Mononuclear cell (primary cell): ENCODE results near the gene ODAD3. TPM values are rescaled to one million over a fixed set of nuclear protein-coding genes. Genes with fewer than 3 reads are reported as not detected.
A peak's percentile ranks its signal among the peaks of the same experiment; 100 is the strongest.
"Not testable (repeated sequence)": the region's sequence is repeated elsewhere in the genome, so short reads cannot be mapped to it uniquely, and the experiment has no call there.

ENCODE experiments used
- H3K27me3 ChIP-seq: 2 replicates; pipeline ENCODE4 v1.6.0; 2011; ENCODE audit warnings: low read length, control low read depth; ENCODE audit not compliant: insufficient read depth
- H3K4me1 ChIP-seq: 2 replicates; pipeline ENCODE4 v1.5.1; 2011; ENCODE audit warnings: mild to moderate bottlenecking, low read length, control low read depth; ENCODE audit not compliant: insufficient read depth
- H3K4me3 ChIP-seq: 2 replicates; pipeline ENCODE4 v1.5.1; 2011; ENCODE audit warnings: mild to moderate bottlenecking, low read length, moderate library complexity
- H3K9me3 ChIP-seq: 2 replicates; pipeline ENCODE4 v1.5.1; 2011; ENCODE audit warnings: low read depth, mild to moderate bottlenecking, control low read depth, low read length
- total RNA-seq: library from RNA; depleted of rRNA; stranded (reverse); fragments of >200 nt; gene quantifications from one replicate; pipeline ENCODE4 v1.2.3, GENCODE V29; 2012

The ODAD3 gene
- total RNA-seq, 1 donor: not detected

DNA sequence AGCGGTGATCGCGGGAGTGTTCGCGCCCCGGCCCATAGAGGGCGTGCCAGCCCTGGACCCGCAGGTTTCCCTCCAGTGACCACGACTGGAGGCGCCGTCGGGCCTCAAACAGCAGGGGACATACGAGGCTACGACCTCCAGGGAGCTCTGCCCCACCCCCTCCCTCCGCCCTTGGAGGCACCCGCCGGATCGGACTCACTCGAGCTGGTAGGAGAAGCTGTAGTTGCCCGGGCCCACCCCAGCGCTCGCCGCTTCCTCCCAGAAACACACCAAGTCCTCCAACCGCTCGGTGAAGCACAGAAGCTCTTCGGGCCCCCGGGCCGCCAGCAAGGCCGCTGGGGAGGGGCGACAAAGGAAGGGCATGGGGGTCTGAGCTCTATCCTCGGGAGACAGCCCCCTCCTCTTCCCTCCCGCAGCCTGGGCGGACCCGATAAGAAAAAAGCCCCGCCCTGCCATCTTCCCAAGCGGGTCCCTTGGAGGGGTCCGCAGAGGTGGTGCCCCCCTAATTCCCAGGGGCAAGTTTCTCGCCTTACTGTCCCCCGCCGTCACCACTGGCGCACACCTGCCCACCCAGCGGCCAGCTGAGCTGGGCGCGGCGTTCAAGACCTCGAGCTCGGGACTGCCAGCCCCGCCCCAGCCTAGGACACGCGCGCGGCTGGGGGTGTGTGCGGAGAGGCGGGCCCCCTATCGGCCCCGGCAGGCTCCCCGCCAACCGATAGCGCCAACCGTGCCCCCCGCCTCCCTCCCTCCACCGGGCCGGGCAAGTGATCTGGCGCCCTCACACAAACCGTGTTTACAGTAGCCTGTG is 51.8 kb downstream of the ODAD3 start:
- H3K4me1 ChIP-seq: peaks cover 67% of the 10 kb centered on the region
- no peaks in the 10 kb centered on the region for H3K9me3 ChIP-seq
- peak overlapping the region; percentile 32 for H3K4me3 ChIP-seq
- peaks cover 3% of the 10 kb centered on the region for H3K27me3 ChIP-seq

DNA sequence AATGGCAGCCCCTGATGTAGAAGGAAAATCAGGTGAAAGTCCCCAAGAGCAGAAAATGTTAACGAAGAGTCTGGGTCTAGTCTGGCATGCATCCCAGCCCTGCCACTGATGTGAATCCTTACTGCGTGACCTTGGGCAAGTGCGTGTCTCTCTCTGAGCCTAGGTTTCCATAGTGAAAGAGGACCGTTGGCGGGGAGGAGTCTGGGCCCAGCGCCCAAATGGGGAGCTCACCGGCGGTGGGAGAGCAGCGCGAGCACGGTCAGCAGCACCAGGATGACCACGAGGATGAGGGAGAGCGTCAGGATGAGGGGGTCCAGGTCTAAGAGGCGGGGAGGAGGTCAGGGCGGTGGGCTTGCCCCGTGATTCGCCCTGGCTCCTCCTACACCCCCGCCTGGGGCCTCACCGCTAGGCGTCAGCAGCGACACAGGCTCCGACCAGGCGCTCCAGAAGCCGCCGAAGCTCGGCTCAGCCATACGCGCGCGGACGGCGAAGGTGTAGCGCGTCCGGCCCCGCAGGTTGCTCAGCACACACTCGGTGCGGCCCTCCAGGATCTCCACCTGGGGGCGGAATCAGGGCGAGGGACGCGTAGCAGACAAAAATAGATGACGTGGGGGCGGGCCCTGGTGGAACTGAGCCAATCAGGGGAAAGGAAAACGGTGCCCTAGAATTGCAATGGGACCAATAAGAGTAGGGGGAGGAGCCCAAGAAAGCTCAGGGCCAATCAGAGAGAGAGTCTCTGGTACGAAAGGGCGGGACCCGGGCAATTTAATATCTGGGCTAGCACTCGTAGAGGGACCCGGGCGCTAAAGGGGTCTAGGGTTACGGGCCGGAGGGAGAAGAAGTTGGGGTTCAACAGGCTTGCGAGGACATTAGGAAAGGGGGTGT is 54.0 kb downstream of the ODAD3 start:
- Histone ChIP-seq H3K9me3 (no peaks in the 10 kb centered on the region), H3K4me3 (peak overlapping the region; percentile 54), H3K4me1 (peaks cover 75% of the 10 kb centered on the region), H3K27me3 (peaks cover 3% of the 10 kb centered on the region)

DNA sequence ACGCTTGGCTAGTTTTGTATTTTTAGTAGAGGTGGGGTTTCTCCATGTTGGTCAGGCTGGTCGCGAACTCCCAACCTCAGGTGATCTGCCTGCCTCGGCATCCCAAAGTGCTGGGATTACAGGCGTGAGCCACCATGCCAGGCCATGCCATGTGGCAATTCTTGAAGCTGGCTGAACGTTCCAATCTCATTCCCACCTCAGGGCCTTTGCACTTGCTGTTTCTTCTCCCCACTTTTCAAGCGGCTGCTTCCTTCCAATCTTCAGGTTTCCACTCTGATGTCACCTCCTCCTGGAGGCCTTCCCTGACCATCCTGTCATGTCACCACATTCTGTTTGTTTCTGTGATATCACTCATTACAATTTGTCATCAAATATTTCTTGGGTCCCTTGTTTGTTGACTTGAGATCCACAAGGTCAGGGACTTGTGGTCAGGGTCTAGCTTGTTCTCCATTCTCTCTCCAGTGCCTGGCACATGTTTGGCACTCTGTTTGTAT is 55.0 kb downstream of the ODAD3 start:
- Histone ChIP-seq H3K9me3 (no peaks in the 10 kb centered on the region), H3K4me3 (no peak overlapping the region), H3K27me3 (peaks cover 3% of the 10 kb centered on the region), H3K4me1 (peaks cover 83% of the 10 kb centered on the region)

DNA sequence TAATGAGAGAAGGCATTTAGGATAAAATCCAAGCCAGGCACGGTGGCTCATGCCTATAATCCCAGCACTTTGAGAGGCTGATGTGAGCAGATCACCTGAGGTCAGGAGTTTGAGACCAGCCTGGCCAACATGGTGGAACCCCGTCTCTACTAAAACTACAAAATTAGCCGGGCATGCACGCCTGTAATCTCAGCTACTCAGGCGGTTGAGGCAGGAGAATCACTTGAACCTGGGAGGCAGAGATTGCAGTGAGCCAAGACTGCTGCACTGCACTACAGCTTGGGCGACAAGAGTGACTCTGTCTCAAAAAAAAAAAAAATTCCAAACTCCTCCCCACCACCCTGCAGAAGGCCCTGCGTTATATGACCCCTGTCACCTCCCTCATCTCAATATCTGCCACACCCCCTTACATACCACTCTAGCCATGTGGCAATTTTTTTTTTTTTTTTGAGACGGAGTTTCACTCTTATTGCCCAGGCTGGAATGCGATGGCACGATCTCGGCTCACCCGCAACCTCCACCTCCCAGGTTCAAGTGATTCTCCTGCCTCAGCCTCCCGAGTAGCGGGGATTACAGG is 55.6 kb downstream of the ODAD3 start:
- peaks cover 81% of the 10 kb centered on the region for H3K4me1 ChIP-seq
- H3K9me3 ChIP-seq, H3K4me3 ChIP-seq, H3K27me3 ChIP-seq: not testable (repeated sequence)

DNA sequence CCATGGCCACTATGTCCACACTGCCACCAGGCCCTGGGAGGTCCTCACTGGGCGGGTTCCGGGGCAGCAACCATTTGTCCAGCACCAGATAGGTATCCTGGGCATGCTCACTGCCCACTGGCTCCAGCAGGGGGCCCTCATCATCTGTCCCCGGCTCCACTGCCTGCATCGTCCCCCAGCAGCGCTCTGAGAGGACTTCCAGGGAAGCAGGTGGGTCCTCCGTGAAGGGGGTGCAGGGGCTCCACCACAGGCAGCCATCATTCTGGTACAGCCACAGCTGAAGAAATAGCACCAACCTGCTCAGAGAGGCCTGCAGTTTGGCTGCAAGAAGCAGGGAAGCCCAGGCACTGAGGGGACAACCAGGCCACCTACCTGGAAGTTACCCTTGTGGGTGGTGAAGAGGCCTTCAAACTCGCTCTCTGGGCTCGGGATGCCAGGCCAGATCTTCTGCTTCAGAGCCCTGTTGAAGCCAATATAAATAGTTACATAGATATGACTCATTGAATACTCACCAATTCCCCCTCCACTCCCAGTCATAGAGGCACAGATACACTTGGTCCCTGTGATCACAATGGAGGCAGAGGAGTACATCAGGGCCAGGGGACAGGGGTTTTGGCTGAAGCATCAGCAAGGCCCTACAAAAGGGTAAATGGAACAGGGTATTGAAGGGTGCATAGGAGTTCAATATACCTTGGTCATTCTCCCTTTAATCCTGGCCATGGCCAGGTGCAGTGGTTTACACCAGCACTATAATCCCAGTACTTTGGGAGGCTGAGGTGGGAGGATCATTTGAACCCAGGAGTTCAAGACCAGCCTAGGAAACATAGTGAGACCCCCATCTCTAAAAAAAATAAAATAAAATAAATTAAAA is 56.4 kb downstream of the ODAD3 start:
- Histone ChIP-seq H3K27me3 (peaks cover 3% of the 10 kb centered on the region), H3K4me1 (peaks cover 81% of the 10 kb centered on the region), H3K4me3 (no peak overlapping the region), H3K9me3 (no peaks in the 10 kb centered on the region)

DNA sequence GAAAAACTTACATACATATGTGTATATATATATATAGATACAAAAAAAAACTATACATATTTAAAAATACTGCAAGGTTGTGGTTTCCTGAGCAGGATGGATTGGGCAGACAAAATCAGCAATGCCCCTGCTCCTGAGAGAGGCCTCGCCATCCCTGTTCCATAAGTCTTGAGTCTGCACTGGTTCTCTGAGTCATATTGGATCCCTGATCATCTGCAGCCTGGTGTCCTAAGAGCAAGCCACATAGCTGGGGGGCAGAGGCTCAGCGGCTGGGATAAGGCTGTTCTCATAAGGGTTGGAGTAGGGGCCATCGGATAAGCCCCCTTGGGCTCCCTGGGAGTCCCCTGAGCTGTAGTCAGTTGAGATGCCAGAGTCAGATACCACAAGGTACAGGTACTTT is 57.2 kb downstream of the ODAD3 start:
- H3K27me3 ChIP-seq: no peaks in the 10 kb centered on the region
- H3K4me1 ChIP-seq: peaks cover 78% of the 10 kb centered on the region
- H3K9me3 ChIP-seq: no peaks in the 10 kb centered on the region
- H3K4me3 ChIP-seq: no peak overlapping the region

DNA sequence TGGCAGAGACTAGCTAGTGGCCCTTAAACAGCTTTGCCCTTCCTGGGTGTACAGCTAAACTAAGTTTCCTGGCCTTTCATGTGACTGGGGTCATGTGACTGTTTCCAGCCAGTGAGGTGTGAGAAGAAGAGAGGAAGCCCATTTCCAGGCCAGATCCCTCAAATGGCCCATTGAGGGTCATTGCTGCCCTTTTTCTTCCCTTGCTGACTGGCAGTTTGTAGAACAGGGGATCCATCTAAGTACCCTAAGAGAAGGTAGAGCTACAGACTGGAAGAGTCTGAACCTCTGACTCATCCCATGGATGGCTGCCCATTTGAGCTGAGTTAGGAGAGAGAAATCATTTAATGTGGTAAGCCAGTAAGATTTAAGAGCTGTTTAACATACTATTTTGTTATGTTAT is 57.7 kb downstream of the ODAD3 start:
- no peak overlapping the region for H3K4me3 ChIP-seq
- H3K27me3 ChIP-seq: no peaks in the 10 kb centered on the region
- H3K9me3 ChIP-seq: no peaks in the 10 kb centered on the region
- peaks cover 73% of the 10 kb centered on the region for H3K4me1 ChIP-seq

DNA sequence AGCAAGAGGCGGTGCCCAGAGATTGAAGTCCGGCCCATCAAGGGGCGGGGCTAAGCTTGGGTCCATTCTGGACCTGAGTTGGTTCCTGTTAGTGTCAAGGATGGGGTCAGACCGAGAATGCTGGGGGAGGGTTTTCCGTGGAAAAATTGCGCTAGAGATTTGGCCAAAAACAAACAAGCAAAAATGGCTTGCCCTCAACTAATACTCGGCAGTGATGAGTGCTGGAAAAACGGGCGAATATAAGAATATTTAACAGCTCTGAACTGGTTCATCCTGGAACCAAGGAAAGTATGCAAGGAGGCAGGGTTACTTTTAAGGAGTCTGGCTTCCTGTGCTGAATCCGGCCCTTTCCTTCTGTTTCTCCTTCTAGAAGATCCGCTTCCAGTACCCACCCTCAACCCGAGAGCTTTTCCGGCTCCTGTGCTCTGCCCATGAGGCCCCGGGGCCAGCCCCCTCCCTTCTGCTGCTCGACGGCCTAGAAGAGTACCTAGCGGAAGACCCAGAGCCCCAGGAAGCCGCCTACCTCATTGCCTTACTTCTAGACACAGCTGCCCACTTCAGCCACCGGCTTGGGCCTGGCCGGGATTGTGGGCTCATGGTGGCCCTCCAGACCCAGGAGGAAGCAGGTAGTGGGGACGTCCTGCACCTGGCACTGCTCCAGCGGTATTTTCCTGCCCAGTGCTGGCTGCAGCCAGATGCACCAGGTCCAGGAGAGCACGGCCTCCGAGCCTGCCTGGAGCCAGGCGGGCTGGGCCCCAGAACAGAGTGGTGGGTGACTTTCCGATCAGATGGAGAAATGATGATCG is 59.6 kb downstream of the ODAD3 start:
- no peaks in the 10 kb centered on the region for H3K27me3 ChIP-seq
- peaks cover 56% of the 10 kb centered on the region for H3K4me1 ChIP-seq
- H3K4me3 ChIP-seq: peak overlapping the region; percentile 60
- no peaks in the 10 kb centered on the region for H3K9me3 ChIP-seq

DNA sequence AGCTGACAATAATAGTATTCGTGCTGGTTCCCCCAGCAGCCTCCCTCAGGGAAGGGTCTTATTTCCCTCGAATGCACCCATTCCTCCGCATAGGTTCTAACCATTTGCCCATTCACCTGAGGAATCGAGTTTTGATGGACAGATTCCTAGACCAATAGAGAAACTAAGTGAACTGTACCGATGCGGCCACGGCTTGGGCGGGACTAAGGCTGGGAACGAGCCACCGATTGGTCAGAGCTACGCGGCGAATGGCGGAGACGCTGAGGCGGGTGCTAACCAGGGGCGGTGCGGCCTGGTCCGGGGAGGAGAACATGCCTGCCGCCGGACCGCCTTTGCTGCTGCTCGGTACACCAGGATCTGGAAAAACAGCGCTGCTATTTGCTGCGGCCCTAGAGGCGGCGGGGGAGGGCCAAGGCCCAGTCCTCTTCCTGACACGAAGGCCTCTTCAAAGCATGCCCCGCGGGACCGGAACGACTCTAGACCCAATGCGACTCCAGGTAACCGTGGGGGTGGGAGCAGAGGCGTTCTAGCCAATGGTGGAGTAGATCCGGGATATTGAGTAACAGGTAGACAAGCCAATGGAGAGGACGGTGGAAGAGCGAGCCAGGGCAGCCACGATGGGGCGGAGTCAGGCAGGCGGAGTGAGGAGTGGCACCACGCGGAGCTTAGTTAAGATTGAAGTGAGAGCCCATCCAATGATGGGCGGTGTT is 60.3 kb downstream of the ODAD3 start, which contains the start of gene SWSAP1:
TSS of gene SWSAP1 (plus strand) at position 234 of the 710 bp plus-strand sequence. CDS start at position 249, 15 bp downstream.
- Histone ChIP-seq H3K4me3 (peak within 1 kb of the TSS; percentile 60), H3K27me3 (no peaks in the 10 kb centered on the region), H3K9me3 (no peaks in the 10 kb centered on the region), H3K4me1 (peaks cover 49% of the 10 kb centered on the region)

DNA sequence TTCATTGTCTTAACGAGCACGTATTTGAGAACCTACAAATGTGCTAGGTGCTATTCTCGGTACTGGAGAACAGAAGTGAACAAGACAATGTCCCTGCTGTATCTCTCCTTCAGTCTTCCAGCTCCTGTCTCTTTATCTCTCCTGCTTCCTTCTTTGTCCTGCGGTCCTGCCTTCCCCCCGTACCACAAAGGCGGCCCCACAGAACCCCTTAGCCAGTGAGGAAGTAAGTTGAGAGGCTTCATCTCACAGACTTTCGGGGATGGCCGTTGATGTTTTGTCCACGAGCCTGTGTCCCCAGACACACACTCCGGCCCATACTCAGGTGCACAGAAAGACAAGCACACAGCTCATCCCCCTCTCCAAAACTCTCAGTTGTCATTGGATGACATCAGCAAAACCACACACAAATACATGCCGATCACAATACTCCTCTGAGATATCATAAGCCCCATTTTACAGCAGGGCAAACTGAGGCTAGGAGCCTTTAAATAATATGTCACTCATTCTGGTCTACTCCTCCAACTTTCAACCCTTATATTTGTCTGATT is 61.0 kb downstream of the ODAD3 start:
- Histone ChIP-seq H3K27me3 (no peaks in the 10 kb centered on the region), H3K4me3 (peak overlapping the region; percentile 60), H3K4me1 (peaks cover 45% of the 10 kb centered on the region), H3K9me3 (no peaks in the 10 kb centered on the region)

DNA sequence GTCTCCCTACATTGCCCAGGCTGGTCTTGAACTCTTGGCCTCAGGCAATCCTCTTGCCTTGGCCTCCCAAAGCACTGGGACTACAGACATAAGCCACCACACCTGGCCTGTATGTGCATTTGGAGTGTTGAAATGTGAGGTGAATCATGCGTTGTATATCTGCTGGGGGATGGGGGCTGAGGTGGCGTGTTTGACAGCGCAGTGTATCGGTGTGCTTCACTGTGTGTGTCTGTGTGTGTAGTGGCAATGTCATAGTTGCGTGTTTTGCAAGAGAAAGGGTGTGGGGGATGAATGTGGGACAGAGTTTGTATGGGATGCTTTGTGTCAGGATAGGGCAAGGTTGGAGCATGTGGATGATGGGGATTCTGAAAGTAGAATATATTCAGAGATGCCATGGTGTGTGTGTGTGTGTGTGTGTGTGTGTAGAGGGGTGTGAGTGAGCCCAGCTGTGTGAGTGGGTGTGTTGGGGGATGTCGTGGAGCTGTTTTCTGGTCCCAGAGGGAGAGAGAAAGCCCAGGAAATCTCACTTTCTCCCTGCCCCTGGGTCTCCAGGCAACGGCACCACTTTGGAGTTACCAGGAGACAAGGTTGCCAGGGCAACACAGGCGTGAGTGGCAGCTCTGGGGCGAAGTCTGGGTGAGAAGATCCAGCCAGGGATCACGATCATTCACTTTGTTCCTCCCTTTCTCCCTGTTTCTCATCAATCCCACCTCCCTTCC is 61.6 kb downstream of the ODAD3 start:
- Histone ChIP-seq H3K9me3 (no peaks in the 10 kb centered on the region), H3K4me1 (peaks cover 45% of the 10 kb centered on the region), H3K27me3 (no peaks in the 10 kb centered on the region), H3K4me3 (no peak overlapping the region)

DNA sequence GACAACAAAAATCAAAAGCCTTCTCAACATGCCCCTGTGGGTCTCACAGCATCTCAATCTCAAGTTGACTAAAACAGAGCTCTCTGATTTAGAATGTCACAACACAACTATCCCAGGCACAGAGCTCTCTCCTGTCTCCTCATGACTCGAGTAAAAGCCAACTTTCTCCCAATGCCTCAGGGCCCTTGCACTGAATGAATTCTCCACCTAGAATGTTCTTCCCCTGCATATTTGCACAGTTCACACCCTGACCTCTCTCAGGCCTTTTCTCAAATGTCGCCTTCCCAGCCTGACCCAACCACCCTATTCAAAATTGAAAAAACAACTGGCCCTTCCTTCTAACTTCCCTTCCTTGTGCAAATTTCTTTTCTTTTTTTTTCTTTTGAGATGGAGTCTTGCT is 64.2 kb downstream of the ODAD3 start:
- Histone ChIP-seq H3K9me3 (no peaks in the 10 kb centered on the region), H3K4me3 (no peak overlapping the region), H3K27me3 (no peaks in the 10 kb centered on the region), H3K4me1 (peaks cover 20% of the 10 kb centered on the region)
